H1 (cell line): ENCODE measurements around the gene DNAH10. TPM values are rescaled to one million over a fixed set of nuclear protein-coding genes. Genes with fewer than 3 reads are reported as not detected.
A peak's percentile ranks its signal among the peaks of the same experiment; 100 is the strongest.

Experiments
- CREB1 ChIP-seq: IDR thresholded peaks from 2 replicates; pipeline ENCODE4 v1.6.1; 2012; ENCODE audit warnings: inconsistent platforms
- EGR1 ChIP-seq: IDR thresholded peaks from 2 replicates; pipeline ENCODE4 v1.6.1; 2011; ENCODE audit warnings: low read depth, low read length, borderline replicate concordance
- EP300 ChIP-seq, 2 experiments: IDR thresholded peaks; 1 replicate in 1 of 2; 2 replicates in 1 of 2; pipeline ENCODE4 v1.6.1; 2011 to 2012; ENCODE audit warnings: low read depth in 2 of 2, low read length in 2 of 2, mild to moderate bottlenecking in 2 of 2, borderline replicate concordance in 1 of 2, inconsistent platforms in 1 of 2, moderate library complexity in 1 of 2
- HDAC6 ChIP-seq: IDR thresholded peaks from one replicate; pipeline ENCODE4 v1.7.1; 2012; ENCODE audit warnings: low read depth, mild to moderate bottlenecking, inconsistent platforms, low read length, moderate library complexity
- KDM4A ChIP-seq: IDR thresholded peaks from one replicate; pipeline ENCODE4 v1.7.1; 2012; ENCODE audit warnings: low read depth, mild to moderate bottlenecking, moderate library complexity, low read length, inconsistent platforms; ENCODE audit not compliant: severe bottlenecking
- KDM5A ChIP-seq: fragments of 200-600 bp; IDR thresholded peaks from 2 replicates; pipeline ENCODE4 v1.7.1; 2012; ENCODE audit warnings: mild to moderate bottlenecking, low read length, inconsistent platforms, mixed read lengths
- MAFK ChIP-seq: IDR thresholded peaks from 2 replicates; pipeline ENCODE4 v1.6.1; 2012; ENCODE audit warnings: low read depth, mild to moderate bottlenecking, improper control_type of control experiment, low read length
- NRF1 ChIP-seq: IDR thresholded peaks from 2 replicates; pipeline ENCODE4 v1.6.1; 2011; ENCODE audit warnings: mild to moderate bottlenecking, low read depth, low read length, improper control_type of control experiment
- PHF8 ChIP-seq: fragments of 200-600 bp; sonication (generic); conservative IDR thresholded peaks from 2 replicates; pipeline ENCODE4 v1.7.1; 2012; ENCODE audit warnings: low read depth, mild to moderate bottlenecking, inconsistent platforms, low read length, moderate library complexity
- POLR2AphosphoS5 ChIP-seq: IDR thresholded peaks from 2 replicates; pipeline ENCODE4 v1.6.1; 2011; ENCODE audit warnings: low read depth, low read length
- RFX5 ChIP-seq: IDR thresholded peaks from 2 replicates; pipeline ENCODE4 v1.6.1; 2011; ENCODE audit warnings: low read depth, low read length, improper control_type of control experiment, borderline replicate concordance
- SIN3A ChIP-seq, 2 experiments: IDR thresholded peaks in 1 of 2; conservative IDR thresholded peaks in 1 of 2; 2 replicates each; pipeline ENCODE4 v1.6.1; 2011 to 2012; ENCODE audit warnings: low read length in 2 of 2, improper control_type of control experiment in 1 of 2, low read depth in 1 of 2, mild to moderate bottlenecking in 1 of 2
- SP2 ChIP-seq: IDR thresholded peaks from 2 replicates; pipeline ENCODE4 v1.6.1; 2012; ENCODE audit warnings: mild to moderate bottlenecking, low read length, inconsistent platforms
- SP4 ChIP-seq: IDR thresholded peaks from 2 replicates; pipeline ENCODE4 v1.6.1; 2012; ENCODE audit warnings: low read length, inconsistent platforms
- SRF ChIP-seq: IDR thresholded peaks from 2 replicates; pipeline ENCODE4 v1.6.1; 2011; ENCODE audit warnings: mild to moderate bottlenecking, low read depth, low read length, moderate library complexity
- ZNF274 ChIP-seq: IDR thresholded peaks from 2 replicates; pipeline ENCODE4 v1.7.0; 2012; ENCODE audit warnings: low read length, borderline replicate concordance; ENCODE audit errors: extremely low read depth
- polyA plus RNA-seq, 7 experiments: library from polyadenylated mRNA; depleted of rRNA in 3 of 7; stranded (reverse) in 5 of 7; unstranded in 2 of 7; fragments of >200 nt in 5 of 7; fragments of 200-250 nt in 2 of 7; gene quantifications; 1 replicate in 5 of 7; 2 replicates in 1 of 7; 4 replicates in 1 of 7; pipeline versions ENCODE4 v1.2.1 to v1.2.3, GENCODE V29; 2011 to 2013; ENCODE audit warnings: missing spikeins in 2 of 7, mixed read lengths in 2 of 7
- total RNA-seq: library from RNA; stranded (reverse); fragmentation: NEBNext Ultra II Directional; extraction: Animal tissue kit (Norgen Biotek cat#: 25700); gene quantifications from 2 replicates; pipeline ENCODE4 v1.2.1, GENCODE V29; 2021
- TF ChIP-seq, protein P1 (sequence below): IDR thresholded peaks from 2 replicates; pipeline ENCODE4 v1.6.1; 2012; ENCODE audit warnings: inconsistent platforms

DNAH10 gene
- total and polyA plus RNA-seq, 2 of the 8 experiments (the other 6 are each of a cell fraction or from before 2014, with no cell fraction given) = 0.02 to 0.24 TPM

DNA sequence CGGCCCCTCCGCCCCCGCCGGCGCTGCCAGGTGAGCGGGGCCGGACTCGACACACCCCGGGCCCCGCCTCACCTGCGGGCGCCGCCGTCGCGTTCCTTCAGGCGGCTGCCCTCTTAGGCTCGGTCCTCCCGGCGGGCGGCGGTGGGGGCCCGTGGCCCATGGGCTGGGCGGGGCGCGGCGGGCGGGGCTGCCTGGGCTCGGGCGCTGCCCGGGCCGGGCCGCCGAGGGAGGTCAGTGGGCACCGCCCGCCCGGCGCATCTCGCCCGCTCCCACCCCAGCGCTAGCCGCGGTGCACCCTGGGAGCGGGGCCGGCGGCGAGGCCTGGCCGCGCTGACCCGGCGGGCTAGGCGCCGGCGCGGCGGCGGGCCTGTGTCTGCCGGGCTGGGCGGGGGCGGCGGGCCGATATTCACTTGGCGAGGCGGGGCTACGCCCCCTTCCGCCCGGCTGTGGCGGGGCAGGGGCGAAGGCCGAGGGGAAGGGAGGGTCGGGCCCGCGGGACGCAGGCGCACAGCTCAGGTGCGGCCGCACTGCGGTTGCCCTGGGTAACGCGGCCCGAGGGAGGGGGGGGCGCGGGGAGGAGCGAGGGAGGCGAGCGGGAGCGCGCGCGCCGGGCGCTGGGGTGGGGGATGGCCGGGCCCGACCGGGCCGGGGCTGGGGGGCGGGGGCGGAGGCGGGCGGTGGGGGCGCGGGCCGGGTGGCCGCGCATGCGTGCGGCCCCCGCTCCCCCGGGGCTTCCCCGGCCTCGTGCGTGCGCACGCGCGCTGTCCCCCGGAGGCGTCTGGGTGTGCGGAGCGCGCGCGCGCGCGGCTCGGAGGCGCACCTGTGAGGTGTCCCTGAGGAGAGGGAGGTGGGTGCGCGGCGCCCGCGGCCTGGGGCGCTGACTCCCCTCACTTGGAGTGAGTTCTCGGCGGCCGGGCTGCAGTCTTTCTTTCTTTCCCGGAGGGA lies 210.6 kb downstream of the DNAH10 start, which contains the start of the genes CCDC92 and ZNF664 (continued):
- peak; percentile 12; the same call in 1 of the 2 replicates for TF ChIP-seq PHF8
- TF ChIP-seq MAFK = no peak
- TF ChIP-seq RFX5 = no peak
- no peak for TF ChIP-seq SP4
- TF ChIP-seq ZNF274 = no peak
- no peak for TF ChIP-seq CREB1
- no peak for TF ChIP-seq KDM5A
- TF ChIP-seq POLR2AphosphoS5 = peak; percentile 51; the same call in 1 of the 2 replicates
- no peak for TF ChIP-seq SRF
- TF ChIP-seq SIN3A (conservative IDR thresholded peaks at IDR 0.05 in 1 of 2, IDR thresholded peaks at IDR 0.05 in 1 of 2; ENCODE audit: low read depth in 1 of 2, low read length in 2 of 2) = 0 out of 4 replicates have a peak, but pooled peaks of 1 of the 2 experiments have one; percentile 23
- TF ChIP-seq EP300 (IDR thresholded peaks at IDR 0.05; ENCODE audit: borderline replicate concordance in 1 of 2, low read depth in 2 of 2, low read length in 2 of 2) = no peak
- peak; percentile 87 for TF ChIP-seq EGR1
- peak; percentile 53 for TF ChIP-seq NRF1
- TF ChIP-seq HDAC6 = no peak
- TF ChIP-seq SP2 = no peak
- no peak for TF ChIP-seq KDM4A
- TF ChIP-seq, protein P1, sequence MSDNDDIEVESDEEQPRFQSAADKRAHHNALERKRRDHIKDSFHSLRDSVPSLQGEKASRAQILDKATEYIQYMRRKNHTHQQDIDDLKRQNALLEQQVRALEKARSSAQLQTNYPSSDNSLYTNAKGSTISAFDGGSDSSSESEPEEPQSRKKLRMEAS = 0 out of 2 replicates have a peak, but pooled peaks have one; percentile 25
